DMS114 treated with DMSO at 0.1 percent for 48 hours (cell line): ENCODE results near the gene TEX22.

Experiments
- DNase-seq: peaks from one replicate; lab custom pipeline; 2025; ENCODE audit not compliant: unreplicated experiment; lab: John Stamatoyannopoulos, UW

The TEX22 gene

GRCh38 chr14:105398726-105399465 is 558 bp downstream of the TEX22 start:
- no peak for DNase-seq

- no peak for DNase-seq
Measured at GRCh38 chr14:105399466-105399775, 1.1 kb downstream of the TEX22 start.

GRCh38 chr14:105400016-105400415 is 1.7 kb downstream of the TEX22 start:
- DNase-seq, result no peak

GRCh38 chr14:105401699-105402098 is 3.4 kb downstream of the TEX22 start:
- no peak for DNase-seq

- no peak for DNase-seq
Measured at GRCh38 chr14:105408592-105408991, 10.3 kb downstream of the TEX22 start.

GRCh38 chr14:105409364-105409763 is 11.0 kb downstream of the TEX22 start:
- no peak for DNase-seq

- no peak for DNase-seq
Measured at GRCh38 chr14:105410642-105411016, 12.3 kb downstream of the TEX22 start.

GRCh38 chr14:105411017-105411941 is 12.9 kb downstream of the TEX22 start:
- DNase-seq, result no peak

- no peak for DNase-seq
Measured at GRCh38 chr14:105411985-105412770, 13.8 kb downstream of the TEX22 start.

GRCh38 chr14:105412771-105413543 is 14.6 kb downstream of the TEX22 start:
- no peak for DNase-seq

- DNase-seq, result no peak
Measured at GRCh38 chr14:105413544-105413886, 15.2 kb downstream of the TEX22 start.

GRCh38 chr14:105414456-105415371 is 16.4 kb downstream of the TEX22 start:
- peak; percentile 42 for DNase-seq

- no peak for DNase-seq
Measured at GRCh38 chr14:105415481-105416428, 17.4 kb downstream of the TEX22 start.

GRCh38 chr14:105416671-105417070 is 18.3 kb downstream of the TEX22 start:
- no peak for DNase-seq

- DNase-seq, result no peak
Measured at GRCh38 chr14:105417690-105418121, 19.4 kb downstream of the TEX22 start.

- DNase-seq, result no peak
Measured at GRCh38 chr14:105418269-105419194, 20.2 kb downstream of the TEX22 start.

GRCh38 chr14:105419195-105420091 is 21.1 kb downstream of the TEX22 start, which contains the start of gene MTA1:
MTA1 (plus strand) TSS chr14:105419827; CDS start chr14:105420036, 209 bp downstream.
- DNase-seq, result no peak
